Kasumi-1 (cell line): Measurements from ENCODE around the gene RASGRP2.

ENCODE experiments used
- DNase-seq, 2 experiments: peaks; one replicate each; lab custom pipeline; 2025; lab: John Stamatoyannopoulos, UW

RASGRP2 gene

GRCh38 chr11:64694821-64695365, 49.0 kb downstream of the RASGRP2 start:
- no peak for DNase-seq

GRCh38 chr11:64694026-64694755, 49.8 kb downstream of the RASGRP2 start:
- no peak for DNase-seq

- DNase-seq: no peak
Observed at GRCh38 chr11:64692764-64693331, 51.1 kb downstream of the RASGRP2 start.

- DNase-seq: no peak
Observed at GRCh38 chr11:64691543-64691942, 52.4 kb downstream of the RASGRP2 start.

GRCh38 chr11:64690235-64690634, 53.7 kb downstream of the RASGRP2 start:
- no peak for DNase-seq

- DNase-seq: peak; percentile 95 to 97
Observed at GRCh38 chr11:64688534-64688982, 55.4 kb downstream of the RASGRP2 start.

GRCh38 chr11:64687643-64688533, 56.1 kb downstream of the RASGRP2 start:
- DNase-seq: no peak

- DNase-seq: no peak
Observed at GRCh38 chr11:64687204-64687603, 56.7 kb downstream of the RASGRP2 start.

GRCh38 chr11:64686466-64687170, 57.3 kb downstream of the RASGRP2 start:
- no peak for DNase-seq

- DNase-seq: no peak
Observed at GRCh38 chr11:64685536-64685935, 58.4 kb downstream of the RASGRP2 start.

GRCh38 chr11:64684357-64684756, 59.6 kb downstream of the RASGRP2 start:
- DNase-seq: no peak

GRCh38 chr11:64681171-64681570, 62.8 kb downstream of the RASGRP2 start:
- no peak for DNase-seq

GRCh38 chr11:64679846-64680245, 64.1 kb downstream of the RASGRP2 start:
- no peak for DNase-seq

GRCh38 chr11:64677441-64678023, 66.4 kb downstream of the RASGRP2 start:
- no peak for DNase-seq
